ENCODE measurements around the gene DRAXIN.

Gene DRAXIN, protein sequence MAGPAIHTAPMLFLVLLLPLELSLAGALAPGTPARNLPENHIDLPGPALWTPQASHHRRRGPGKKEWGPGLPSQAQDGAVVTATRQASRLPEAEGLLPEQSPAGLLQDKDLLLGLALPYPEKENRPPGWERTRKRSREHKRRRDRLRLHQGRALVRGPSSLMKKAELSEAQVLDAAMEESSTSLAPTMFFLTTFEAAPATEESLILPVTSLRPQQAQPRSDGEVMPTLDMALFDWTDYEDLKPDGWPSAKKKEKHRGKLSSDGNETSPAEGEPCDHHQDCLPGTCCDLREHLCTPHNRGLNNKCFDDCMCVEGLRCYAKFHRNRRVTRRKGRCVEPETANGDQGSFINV

DNA sequence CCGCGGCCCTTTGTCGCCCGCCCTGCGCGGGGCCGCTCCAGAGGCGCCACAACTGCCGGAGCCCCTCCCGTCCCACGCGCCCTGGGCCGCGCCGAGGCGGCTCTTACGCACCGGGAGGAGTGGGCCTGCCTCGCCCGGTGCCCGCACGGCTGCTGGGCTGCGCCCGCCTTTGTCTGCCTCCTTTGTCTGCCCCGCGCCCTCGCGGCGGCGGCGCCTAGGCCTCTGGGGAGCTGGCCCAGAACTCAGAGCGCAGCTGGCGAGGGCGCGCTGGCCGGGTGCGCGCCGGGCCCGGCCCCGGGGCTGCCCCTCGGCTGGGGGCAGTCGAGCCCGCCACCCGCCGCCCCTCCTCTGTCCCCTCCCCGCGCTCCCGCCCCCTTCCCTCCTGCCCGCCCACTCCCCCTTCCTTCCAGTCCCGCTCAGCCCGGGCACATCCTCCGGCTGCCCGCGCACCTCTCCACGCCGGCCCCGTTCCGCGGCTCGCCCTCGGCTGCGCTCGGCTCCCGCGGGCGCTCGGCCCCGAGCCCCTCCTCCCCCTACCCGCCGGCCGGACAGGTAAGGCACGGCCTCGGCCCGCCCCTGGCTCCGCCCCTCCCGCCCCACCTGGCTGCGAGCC, at the start of gene DRAXIN:
DRAXIN (plus strand) TSS at position 409 of the 613 bp plus-strand sequence. CDS start 14,549 bp downstream, outside the sequence.
- no peak for DNase-seq (ENCODE audit: low read depth in 2 of 2)

DNA sequence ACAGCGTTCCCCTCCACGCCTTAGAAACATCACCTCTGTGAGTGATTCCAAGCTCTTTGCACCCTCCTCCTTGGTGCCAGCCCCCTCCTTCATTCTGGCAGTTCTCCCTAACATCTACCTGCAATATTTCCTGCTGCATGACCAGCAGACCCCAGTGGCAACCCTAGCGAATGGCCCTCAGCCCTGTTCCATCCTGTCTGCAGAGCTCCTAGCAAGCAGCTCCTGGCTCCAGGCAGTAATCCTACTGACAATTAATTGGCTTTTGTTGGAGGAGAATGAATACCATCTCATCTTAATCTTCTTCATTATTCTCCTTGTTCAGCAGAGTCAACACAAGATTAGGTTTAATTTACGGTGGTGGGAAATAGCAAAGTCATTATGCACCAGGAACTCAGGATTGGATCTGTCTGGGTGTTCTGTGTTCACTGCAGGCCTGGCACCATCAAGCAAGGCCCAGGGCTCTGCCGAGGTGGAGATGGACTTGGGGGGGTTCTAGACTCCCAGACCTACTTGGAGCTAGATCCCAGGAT, 49.7 kb upstream of the DRAXIN start:
- no peak for DNase-seq (ENCODE audit: low read depth in 2 of 2)

DNA sequence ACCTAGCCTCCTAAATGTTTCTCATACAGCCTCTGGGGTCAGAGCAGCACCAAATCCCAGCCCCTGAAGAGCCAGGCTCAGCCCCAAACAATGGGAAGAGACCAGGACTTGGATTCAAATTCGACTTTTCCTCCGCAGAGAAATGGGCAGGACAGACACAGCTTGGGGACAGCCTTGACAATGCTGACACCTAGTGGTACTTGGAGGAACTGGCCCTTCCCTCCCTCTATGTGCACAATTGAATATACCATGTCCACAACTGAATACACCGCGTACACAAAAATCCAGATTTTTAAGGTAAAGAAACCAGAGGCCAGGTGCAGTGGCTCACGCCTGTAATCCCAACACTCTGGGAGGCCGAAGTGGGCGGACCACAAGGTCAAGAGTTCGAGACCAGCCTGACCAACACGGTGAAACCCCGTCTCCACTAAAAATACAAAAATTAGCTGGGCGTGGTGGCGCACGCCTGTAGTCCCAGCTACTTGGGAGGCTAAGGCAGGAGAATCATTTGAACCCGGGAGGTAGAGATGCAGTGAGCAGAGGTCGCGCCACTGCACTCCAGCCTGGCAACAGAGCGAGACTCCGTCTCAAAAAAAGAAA, 49.0 kb upstream of the DRAXIN start:
- peak; percentile 32 to 55 for DNase-seq (ENCODE audit: low read depth in 2 of 2)

DNA sequence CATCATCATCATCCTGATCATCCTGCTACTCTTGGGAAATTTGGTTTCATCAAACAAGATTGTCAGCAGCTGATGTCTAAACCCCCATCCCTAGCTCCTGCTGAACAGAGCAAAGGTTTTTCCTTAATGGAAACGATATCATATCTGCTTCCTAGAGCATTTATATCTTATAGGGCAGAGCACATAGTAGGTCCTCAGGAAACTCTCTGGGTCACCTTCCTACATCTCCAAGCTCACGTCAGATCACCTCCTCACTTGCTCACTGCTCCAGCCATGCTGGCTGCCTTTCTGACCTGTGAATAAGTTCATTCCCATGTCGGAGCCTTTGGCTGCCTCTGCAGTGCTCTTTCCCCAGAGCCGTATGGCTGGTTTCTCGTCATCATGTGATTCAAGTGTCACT, 47.7 kb upstream of the DRAXIN start:
- DNase-seq (ENCODE audit: low read depth in 2 of 2) = no peak

DNA sequence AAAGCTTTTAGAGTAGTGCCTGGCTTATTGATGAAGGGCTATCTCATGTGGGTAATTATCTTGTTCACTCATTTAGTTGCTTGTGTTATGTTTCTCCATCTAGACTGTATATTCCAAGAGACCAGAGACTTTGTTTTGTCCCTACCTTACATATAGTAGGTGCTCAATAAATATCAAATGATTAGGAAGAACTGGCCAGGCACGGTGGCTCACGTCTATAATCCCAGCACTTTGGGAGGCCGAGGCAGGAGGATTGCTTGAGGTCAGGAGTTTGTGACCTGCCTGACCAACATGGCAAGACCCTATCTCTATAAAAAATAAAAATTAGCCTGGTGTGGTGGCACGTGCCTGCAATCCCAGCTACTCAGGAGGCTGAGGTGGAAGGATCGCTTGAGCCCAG, 46.2 kb upstream of the DRAXIN start:
- no peak for DNase-seq (ENCODE audit: low read depth in 2 of 2)

DNA sequence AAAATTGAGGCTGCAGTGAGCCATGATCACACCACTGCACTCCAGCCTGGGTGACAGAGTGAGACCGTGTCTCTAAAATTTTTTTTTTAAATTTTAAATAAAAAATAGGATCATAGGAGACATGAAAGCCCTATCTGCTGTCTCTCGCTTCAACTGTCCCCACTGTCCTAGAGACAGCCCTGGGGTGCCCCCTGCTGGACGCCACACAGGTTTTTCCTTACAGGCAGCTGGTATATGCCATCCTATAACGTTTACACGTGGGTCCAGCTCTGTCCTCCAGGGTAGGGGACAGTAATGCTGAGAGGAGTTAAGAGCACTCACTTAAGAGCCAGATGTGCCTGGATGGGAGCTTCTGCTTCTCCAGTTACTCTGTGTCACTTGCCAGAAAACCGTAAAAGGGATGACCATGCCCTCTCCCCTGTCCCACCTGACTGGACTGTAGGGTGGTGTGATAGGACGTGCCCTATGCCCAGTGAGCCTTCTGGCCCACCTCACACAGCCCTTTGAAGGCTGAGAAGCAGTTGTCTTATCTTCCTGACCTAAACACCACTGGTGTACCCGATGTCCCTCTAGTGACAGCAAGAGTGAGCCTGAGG, 45.7 kb upstream of the DRAXIN start:
- DNase-seq (ENCODE audit: low read depth in 2 of 2) = peak; percentile 56 to 77

DNA sequence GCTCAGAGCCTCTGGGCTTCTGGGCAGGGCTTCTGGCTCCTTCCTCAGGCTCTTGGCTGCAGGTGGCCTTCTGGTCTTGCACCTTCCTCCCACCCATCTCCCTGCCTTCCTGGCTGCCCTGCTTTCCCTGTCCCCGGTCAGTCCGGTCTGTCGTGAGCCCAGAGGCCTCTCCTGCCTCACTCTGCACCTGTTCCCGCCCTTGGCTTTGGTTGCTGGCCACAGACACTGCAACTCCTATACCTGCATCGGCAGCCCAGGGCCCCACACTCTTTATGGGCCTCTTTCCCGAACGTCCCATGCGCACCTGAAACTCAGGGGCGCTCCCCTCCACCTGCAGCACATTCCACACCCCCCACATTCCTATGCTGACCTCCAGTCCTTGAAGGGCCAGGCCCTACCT, 45.2 kb upstream of the DRAXIN start:
- DNase-seq (ENCODE audit: low read depth in 2 of 2) = no peak

DNA sequence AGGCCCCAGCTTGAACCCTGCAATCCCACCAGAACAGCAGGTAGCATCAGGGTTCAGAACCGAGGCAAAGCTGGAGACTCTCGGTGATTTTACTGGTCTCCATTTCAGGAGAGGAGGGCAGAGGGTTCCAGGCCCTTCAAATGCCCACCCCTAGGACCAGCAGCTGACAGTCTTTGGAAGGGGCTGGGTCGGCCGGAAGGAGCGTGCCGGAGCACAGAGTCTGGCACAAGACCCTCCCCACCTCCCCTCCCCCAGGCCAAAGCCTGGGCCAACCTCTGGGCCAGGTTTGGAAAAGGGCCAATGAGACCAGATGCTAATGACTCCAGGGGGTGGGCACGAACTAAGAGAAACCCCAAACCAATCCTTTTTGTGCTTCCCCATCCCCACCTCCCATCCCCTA, 44.2 kb upstream of the DRAXIN start:
- DNase-seq (ENCODE audit: low read depth in 2 of 2) = no peak

DNA sequence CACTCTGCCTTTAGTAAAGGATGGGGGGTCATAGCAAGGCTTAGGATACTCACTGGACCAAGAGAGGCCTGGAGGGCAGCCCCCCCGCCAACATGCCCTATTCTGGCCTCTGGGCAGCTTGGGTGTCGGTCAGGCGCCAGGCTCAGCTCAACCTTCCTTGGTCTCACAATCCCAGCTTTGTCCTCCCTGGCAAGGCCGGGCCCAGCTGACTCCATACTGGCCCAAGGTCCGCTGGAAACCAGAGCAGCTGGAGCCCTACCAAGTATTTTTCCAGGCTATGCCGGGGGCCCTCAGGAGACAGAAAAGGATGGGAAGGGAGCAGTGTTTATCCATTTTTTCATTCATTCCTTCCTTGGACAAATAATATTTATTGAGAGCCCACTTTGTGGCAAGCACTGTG, 43.5 kb upstream of the DRAXIN start:
- no peak for DNase-seq (ENCODE audit: low read depth in 2 of 2)

DNA sequence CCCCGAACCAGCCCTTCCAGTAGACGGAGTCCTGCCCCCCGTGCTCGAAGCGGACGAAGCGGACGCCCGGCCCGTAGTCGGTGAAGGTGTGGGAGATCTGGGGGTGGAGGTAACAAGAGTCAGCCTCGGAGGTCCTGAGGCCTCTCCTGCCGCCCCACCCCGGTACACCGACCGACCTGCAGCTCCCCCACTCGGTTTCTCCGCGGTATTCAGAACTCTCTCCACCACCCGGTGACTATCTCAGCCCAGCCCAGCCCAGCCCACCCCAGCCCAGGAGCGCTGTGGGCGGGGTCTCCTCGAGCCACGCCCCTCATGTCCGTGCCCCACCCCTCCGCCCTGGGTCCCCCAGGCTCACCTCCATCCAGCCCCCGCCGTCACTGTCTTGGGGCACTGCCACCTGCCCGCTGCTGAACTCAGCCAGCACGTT, 42.8 kb upstream of the DRAXIN start:
- DNase-seq (ENCODE audit: low read depth in 2 of 2) = no peak

DNA sequence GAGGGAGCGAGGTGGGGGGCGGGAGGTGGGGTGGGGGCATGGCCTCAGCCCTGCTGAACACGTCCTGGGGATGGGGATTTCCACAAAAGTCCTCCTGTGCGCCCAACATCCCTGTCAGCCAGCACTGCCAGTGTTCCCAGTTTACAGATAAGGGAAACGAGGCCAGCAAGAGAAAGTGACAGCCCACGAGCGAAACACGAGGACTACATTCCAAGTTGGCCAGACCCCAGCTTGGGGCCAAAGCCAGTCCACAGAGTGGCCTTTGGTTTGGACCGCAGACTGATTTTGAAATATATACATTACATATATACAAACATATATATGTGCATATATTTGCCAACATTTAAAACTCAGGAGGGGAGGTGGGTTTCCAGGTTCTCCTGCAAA, 42.3 kb upstream of the DRAXIN start:
- DNase-seq (ENCODE audit: low read depth in 2 of 2) = no peak

DNA sequence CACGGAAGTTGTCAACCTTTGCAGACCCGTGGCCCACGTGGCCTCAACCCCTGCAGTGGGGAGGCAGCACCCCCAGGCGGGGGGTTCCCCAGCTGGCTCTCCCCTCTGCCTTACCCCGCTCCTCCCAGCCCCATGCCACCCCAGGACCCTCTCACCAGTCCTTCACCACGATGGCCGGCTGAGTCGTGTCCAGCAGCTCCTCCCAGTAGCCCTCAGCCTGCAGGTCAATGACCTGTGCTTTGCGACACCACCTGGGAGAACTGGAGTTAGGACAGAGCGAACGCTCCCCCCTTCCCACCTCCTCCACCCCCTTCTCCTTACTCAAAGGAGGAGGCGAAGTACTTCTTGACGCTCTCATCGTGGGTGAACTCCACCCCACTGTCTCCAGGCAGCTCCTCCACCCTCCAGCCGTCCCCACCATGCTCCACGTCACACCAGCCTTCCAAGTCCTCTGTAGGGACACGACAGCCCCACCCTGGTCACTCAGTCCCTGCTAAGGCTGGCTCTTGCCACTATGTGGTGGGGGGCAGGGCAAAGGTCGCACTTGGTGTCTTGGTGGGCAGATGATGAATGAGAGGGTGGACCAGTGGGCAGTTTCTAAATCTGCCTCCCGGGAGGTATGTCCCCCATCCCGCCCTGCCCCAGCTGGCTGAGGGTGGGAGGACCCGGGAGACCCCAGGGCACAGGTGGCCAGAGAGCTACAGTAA, 41.7 kb upstream of the DRAXIN start:
- DNase-seq (ENCODE audit: low read depth in 2 of 2) = no peak

DNA sequence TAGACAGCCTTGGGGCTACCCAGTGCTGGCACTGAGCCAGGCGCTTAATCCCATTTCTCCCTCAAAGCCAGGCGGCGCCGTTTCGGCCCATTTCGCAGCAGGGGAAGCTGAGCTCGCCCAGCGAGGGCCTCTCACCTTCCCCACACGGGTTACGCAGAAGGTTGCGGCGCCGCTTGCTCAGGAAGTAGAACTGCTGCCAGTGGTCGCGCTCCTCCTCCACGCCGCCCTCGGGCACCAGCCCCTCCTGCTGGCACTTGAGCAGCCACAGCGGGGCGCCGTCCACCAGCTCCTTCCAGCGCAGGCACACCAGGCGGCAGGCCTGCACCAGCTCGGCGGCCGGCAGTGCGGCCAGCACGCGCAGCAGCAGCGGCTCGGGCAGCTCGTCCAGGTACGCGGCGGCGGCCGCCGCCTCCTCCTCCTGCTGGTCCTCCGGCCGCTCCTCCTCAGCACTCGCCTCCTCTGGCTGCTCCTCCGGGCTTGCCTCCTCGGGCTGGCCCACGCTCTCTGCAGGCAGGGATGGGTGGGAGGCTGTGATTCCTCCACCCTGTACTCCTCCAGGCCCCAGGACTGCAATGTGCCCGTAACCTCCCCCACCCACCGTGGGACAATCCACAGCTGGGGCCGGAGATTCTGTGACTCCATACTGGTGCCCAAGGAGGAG, 41.0 kb upstream of the DRAXIN start:
- DNase-seq (ENCODE audit: low read depth in 2 of 2) = peak; percentile 77 to 78

DNA sequence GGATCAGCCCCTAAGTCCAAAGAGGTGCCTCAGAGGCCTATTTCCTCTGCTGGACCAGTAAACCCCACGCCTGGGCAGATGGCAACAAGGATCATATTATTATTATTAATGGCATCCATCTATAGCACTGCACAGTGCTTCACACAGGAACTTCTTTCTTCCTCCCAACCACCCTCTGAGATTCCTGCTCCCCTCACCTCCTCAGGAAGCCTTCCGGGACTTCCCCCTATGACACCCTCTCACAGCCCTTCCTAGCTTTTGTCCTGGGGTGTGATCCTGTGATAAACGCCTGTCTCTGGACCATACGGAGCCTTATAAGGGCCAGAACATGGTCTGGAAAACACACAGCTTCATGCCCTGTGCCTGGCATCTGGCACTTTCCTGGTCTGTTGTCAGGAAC, 40.5 kb upstream of the DRAXIN start:
- DNase-seq (ENCODE audit: low read depth in 2 of 2) = no peak

DNA sequence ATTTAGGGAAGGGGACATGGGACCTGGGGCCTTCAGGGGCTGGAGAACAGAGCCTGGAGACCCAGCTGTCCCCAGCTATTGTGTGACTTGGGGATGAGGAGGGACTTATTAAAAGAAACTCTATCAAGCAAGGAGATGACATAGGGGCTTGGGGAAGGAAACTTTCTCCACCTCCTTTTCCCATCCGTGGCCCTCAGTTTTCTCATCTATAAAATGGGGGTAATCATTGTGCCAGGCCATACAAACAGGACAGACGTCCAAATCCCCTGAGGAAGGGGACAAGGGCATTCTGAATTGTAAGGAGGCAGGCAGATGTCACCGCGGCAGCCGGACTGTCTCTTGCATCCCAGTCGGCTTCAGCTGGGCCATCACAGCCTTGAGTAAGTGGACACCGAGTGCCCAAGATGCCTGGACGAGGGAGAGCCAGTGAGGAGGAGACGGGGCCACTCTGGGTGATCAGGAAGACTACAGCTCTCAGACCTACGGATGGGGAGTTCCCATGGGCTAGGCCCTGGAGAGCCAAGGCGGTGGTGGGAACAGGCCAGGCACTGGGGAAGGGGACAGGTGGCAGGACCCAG, 39.2 kb upstream of the DRAXIN start:
- no peak for DNase-seq (ENCODE audit: low read depth in 2 of 2)

DNA sequence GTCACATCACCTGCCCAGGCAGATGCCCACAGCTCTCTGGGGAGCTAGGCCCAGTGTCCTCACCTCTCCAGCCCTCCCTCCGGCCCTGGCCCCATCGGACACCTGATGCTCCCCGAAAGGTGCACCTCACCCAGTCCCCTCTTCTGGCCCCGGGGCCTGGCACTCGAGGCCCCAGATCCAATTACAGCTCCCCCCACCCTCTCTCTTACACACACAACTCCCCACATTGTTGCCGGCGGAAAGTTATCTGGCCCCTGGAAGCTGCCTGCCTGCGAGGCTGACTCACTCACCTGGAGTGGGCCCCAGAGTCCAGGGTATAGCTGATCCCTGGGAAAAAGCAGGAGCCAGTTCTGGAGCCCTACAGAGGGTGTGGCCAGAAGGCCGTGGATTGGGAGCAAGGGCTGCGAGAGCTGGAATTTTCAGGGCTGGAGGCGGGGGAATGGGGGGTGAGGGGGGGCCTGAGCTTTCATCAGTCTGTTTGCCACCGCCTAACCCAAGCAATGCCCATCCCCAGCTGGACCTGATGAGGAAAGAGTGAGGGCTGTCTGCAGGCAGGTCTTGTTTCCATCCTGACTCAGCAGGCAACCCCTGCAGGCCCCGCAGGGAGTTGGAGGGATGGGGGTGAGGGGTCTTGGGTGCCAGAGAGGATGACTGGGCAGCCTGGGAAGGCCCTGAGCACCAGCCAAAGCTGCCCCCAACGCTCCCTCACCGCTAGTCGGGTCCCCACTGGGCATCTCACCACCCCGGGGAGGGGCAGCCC, 38.2 kb upstream of the DRAXIN start:
- no peak for DNase-seq (ENCODE audit: low read depth in 2 of 2)

DNA sequence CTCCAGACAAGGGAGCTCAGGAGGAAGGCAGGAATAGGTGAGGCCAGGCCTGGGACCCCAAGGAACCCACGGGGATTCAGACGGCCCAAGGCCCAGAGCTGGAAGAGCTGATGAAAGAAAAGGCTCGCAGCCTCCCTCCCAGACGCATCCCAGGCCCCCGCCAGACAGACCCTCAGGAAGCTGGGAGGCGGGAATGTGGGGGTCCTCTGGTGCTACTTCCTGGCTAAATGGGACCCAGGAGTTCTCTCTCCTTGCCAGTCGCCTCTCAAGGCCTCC, 37.7 kb upstream of the DRAXIN start:
- DNase-seq (ENCODE audit: low read depth in 2 of 2) = no peak

DNA sequence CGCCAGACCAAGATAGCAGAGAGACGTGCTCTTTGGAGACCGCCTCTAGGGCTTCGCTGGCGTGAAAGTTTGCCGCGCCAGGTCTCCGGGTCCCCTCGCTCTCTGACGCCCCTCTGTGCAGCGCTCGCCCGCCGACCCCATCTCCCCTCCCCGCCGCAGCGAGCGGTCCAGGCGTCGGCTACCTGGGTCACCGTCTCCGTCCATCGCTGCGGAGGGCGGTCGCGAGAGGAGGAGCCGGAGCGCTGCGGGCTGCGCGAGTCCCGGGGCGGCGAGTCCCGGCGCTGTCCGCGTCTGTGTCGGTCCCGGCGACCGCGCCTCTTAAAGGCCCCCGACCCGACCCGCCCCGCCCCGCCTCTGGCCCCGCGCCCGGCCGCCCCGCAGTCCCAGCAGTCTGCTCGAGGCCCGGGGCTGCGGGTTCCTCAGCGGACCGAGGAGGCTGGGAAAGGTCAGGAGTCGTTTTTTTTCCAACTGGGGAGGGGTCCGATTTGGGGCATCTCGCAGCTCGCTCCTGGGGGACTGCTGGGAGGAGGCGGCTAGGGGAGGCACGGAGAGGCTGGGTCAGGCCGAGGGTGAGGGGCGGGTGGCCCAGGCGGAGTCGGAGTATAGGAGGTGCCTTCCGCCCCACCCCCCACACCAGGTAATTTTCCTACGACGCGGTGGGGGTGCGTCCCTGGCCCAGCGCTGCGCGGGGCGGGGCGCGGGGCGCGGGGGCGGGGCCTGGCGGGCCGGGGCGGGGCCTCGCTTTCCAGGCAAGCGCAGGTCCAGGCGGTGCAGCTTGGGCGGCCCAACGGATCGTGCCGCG, 37.2 kb upstream of the DRAXIN start, which contains the start of the genes FBXO2 and FBXO44:
FBXO2 (minus strand) TSS at position 293 of the 802 bp plus-strand sequence; CDS start at position 204, 89 bp downstream.
FBXO44 (plus strand) TSS at position 741 of the 802 bp plus-strand sequence. CDS start 959 bp downstream, outside the sequence.
- peak; percentile 36 to 54 for DNase-seq (ENCODE audit: low read depth in 2 of 2)

Data from stimulated activated CD4-positive, alpha-beta T cell treated with anti-CD3 and anti-CD28 coated beads, Interleukin-15, amount 100 ng/mL, for 48 hours (primary cell).